ENCODE measurements around the gene MSH5. TPM values are rescaled to one million over a fixed set of nuclear protein-coding genes. Genes with fewer than 3 reads are reported as not detected.
A peak's percentile ranks its signal among the peaks of the same experiment; 100 is the strongest.

MSH5 gene
- total RNA-seq, 3 donors from 2014 or later (not counting 1 experiment from before 2014, with no cell fraction given) = 28.2 to 44.6 (median 43.7) TPM

DNA sequence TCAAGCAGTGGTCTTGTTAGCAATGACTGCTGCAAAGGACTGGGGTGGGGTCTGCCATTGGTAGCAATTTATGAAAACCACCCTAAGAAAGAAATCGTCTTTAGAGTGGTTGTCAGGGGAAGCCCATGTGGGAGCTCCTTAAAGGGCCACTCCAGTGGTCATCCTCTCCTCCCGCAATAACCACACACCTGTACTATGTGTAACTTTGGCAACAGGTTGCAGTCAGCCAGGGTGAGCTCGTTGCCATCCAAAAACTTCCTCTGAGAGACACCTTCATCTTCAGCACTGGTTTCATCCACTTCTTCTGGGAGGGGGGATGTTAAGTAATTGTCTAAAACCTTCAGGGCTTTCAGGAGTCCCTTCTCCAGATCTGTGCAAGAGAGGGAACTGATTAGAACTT, 7.8 kb upstream of the MSH5 start:
- Mint-ChIP-seq H3K27ac (peak overlapping the region; percentile 90 to 91), H3K4me1 (peaks cover 55 to 80% of the 10 kb centered on the region in 2 donors), H3K27me3 (ENCODE audit: low read depth in 2 of 2) (no peaks in the 10 kb centered on the region), H3K4me3 (peak overlapping the region; percentile 97), H3K36me3 (peaks cover under 1% of the 10 kb centered on the region), H3K9me3 (no peaks in the 10 kb centered on the region)
- DNase-seq (no peak), ATAC-seq (no peak)
- no peak overlapping the region for H3K27ac ChIP-seq (ENCODE audit: low read length)
- peaks cover 68% of the 10 kb centered on the region for H3K4me1 ChIP-seq (ENCODE audit: control insufficient read depth, insufficient read depth, low read length)
- peaks cover 41% of the 10 kb centered on the region for H3K36me3 ChIP-seq (ENCODE audit: control insufficient read depth, insufficient read depth, low read length)
- WGBS (ENCODE audit: insufficient coverage) = 88% methylated on average over 2 of the region's 3 CpGs
- H3K9me3 ChIP-seq (ENCODE audit: control insufficient read depth, insufficient read depth, low read length) = no peaks in the 10 kb centered on the region
- H3K4me3 ChIP-seq (ENCODE audit: low read length) = no peak overlapping the region
- TF ChIP-seq, protein P1, sequence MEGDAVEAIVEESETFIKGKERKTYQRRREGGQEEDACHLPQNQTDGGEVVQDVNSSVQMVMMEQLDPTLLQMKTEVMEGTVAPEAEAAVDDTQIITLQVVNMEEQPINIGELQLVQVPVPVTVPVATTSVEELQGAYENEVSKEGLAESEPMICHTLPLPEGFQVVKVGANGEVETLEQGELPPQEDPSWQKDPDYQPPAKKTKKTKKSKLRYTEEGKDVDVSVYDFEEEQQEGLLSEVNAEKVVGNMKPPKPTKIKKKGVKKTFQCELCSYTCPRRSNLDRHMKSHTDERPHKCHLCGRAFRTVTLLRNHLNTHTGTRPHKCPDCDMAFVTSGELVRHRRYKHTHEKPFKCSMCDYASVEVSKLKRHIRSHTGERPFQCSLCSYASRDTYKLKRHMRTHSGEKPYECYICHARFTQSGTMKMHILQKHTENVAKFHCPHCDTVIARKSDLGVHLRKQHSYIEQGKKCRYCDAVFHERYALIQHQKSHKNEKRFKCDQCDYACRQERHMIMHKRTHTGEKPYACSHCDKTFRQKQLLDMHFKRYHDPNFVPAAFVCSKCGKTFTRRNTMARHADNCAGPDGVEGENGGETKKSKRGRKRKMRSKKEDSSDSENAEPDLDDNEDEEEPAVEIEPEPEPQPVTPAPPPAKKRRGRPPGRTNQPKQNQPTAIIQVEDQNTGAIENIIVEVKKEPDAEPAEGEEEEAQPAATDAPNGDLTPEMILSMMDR (IDR thresholded peaks at IDR 0.05) = no peak
- no peaks in the 10 kb centered on the region for H3K27me3 ChIP-seq (ENCODE audit: control insufficient read depth, insufficient read depth, low read length)
- intact Hi-C loops (cut with micrococcal nuclease) = loop anchor here (10.0 kb wide), 1 partner anchor 187 kb away; the partner anchor contains the start of genes ATP6V1G2, DDX39B and NFKBIL1

DNA sequence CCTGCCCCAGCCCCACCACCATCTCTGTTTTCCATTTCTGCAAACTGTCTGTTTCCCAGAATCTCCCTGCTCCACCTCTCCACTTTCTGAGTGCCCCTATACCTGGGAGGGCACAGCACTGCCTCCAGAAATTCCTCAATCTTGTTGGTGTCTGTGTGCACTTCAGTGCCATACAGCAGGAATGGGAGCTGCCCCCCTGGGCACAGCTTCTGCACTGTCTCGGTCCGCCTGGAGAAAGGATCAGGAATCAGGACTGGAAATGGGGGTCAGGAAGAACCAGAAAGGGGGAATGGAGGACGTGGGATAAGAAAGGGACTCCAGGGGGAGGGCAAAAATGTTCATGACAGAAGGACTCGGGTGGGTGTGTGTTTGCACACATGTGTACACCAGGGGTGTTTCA, 6.1 kb upstream of the MSH5 start:
- no peak overlapping the region for H3K4me3 ChIP-seq (ENCODE audit: low read length)

DNA sequence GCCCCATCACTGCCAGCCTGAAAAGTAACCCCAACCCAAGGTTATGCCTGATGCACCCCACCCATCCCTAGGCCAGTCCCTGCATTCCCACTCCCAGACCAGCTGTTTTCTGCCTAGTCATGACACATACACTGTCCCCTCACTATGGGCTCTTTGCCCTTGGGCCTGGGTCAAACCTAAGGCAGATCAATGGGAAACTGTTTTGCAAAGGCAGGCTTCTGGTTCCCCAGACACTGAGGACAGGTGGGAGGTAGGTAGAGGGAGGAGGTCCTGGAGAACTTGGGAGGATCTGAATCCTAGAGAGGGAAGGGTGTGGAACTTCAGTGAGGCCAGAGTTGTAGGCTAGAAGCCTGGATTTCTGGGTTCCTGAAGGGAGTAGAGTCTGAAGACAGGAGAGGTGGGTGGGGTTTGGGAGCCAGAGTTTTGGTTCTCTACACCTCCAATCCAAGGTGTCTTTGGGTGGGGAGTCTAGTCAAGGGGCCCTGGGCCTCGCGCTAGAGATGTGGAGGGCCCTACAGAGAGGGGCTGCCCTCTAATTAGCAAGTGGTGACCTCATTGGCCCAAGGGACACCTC, 5.5 kb upstream of the MSH5 start:
- no peak for ATAC-seq

More for the DNA sequence above, 6.1 kb upstream of the MSH5 start:
- WGBS (ENCODE audit: insufficient coverage) = 82% methylated on average over 4 of the region's 4 CpGs
- Mint-ChIP-seq H3K36me3 (no peaks in the 10 kb centered on the region), H3K4me3 (peak overlapping the region; percentile 97), H3K27me3 (ENCODE audit: low read depth in 2 of 2) (no peaks in the 10 kb centered on the region), H3K9me3 (no peaks in the 10 kb centered on the region), H3K4me1 (peaks cover 61 to 82% of the 10 kb centered on the region in 2 donors), H3K27ac (peak overlapping the region; percentile 91 to 99)
- Histone ChIP-seq H3K9me3 (ENCODE audit: control insufficient read depth, insufficient read depth, low read length) (no peaks in the 10 kb centered on the region), H3K36me3 (ENCODE audit: control insufficient read depth, insufficient read depth, low read length) (peaks cover 39% of the 10 kb centered on the region), H3K4me1 (ENCODE audit: control insufficient read depth, insufficient read depth, low read length) (peaks cover 67% of the 10 kb centered on the region), H3K27me3 (ENCODE audit: control insufficient read depth, insufficient read depth, low read length) (no peaks in the 10 kb centered on the region), H3K27ac (ENCODE audit: low read length) (peak overlapping the region; percentile 83)
- no peak for ATAC-seq
- intact Hi-C loops (cut with micrococcal nuclease) = loop anchor here (10.0 kb wide), 1 partner anchor 189 kb away; the partner anchor contains the start of genes ATP6V1G2, DDX39B and NFKBIL1
- DNase-seq = no peak
- TF ChIP-seq, protein P1 (IDR thresholded peaks at IDR 0.05) = no peak

More for the DNA sequence above, 5.5 kb upstream of the MSH5 start:
- intact Hi-C loops (cut with micrococcal nuclease) = loop anchor here (10.0 kb wide), 1 partner anchor 190 kb away; the partner anchor contains the start of genes ATP6V1G2, DDX39B and NFKBIL1
- DNase-seq = no peak
- H3K36me3 ChIP-seq (ENCODE audit: control insufficient read depth, insufficient read depth, low read length) = peaks cover 39% of the 10 kb centered on the region
- Mint-ChIP-seq H3K4me1 (peaks cover 61 to 82% of the 10 kb centered on the region in 2 donors), H3K27ac (peak overlapping the region; percentile 91 to 99), H3K27me3 (ENCODE audit: low read depth in 2 of 2) (no peaks in the 10 kb centered on the region), H3K36me3 (no peaks in the 10 kb centered on the region), H3K9me3 (no peaks in the 10 kb centered on the region), H3K4me3 (peak overlapping the region; percentile 97)
- peaks cover 67% of the 10 kb centered on the region for H3K4me1 ChIP-seq (ENCODE audit: control insufficient read depth, insufficient read depth, low read length)
- no peaks in the 10 kb centered on the region for H3K27me3 ChIP-seq (ENCODE audit: control insufficient read depth, insufficient read depth, low read length)
- TF ChIP-seq, protein P1 (IDR thresholded peaks at IDR 0.05) = no peak
- peak overlapping the region; percentile 83 for H3K27ac ChIP-seq (ENCODE audit: low read length)
- H3K4me3 ChIP-seq (ENCODE audit: low read length) = peak overlapping the region; percentile 68
- H3K9me3 ChIP-seq (ENCODE audit: control insufficient read depth, insufficient read depth, low read length) = no peaks in the 10 kb centered on the region
- WGBS (ENCODE audit: insufficient coverage) = 0% methylated on average over 2 of the region's 2 CpGs
